ENCODE measurements around the gene LYPLAL1.
A peak's percentile ranks its signal among the peaks of the same experiment; 100 is the strongest.
"Not testable (repeated sequence)": the region's sequence is repeated elsewhere in the genome, so short reads cannot be mapped to it uniquely, and the experiment has no call there.

LYPLAL1 gene

GRCh38 chr1:219184337-219184736 lies 10.7 kb downstream of the LYPLAL1 start:
- DNase-seq (ENCODE audit: low read depth) = no peak
- H3K4me3 ChIP-seq (ENCODE audit: low read depth, low read length) = no peak overlapping the region
- TF ChIP-seq, protein P1, sequence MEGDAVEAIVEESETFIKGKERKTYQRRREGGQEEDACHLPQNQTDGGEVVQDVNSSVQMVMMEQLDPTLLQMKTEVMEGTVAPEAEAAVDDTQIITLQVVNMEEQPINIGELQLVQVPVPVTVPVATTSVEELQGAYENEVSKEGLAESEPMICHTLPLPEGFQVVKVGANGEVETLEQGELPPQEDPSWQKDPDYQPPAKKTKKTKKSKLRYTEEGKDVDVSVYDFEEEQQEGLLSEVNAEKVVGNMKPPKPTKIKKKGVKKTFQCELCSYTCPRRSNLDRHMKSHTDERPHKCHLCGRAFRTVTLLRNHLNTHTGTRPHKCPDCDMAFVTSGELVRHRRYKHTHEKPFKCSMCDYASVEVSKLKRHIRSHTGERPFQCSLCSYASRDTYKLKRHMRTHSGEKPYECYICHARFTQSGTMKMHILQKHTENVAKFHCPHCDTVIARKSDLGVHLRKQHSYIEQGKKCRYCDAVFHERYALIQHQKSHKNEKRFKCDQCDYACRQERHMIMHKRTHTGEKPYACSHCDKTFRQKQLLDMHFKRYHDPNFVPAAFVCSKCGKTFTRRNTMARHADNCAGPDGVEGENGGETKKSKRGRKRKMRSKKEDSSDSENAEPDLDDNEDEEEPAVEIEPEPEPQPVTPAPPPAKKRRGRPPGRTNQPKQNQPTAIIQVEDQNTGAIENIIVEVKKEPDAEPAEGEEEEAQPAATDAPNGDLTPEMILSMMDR (IDR thresholded peaks at IDR 0.05; ENCODE audit: insufficient read depth, low read depth, low read length, missing control alignments) = no peak

GRCh38 chr1:219185486-219186117 lies 11.9 kb downstream of the LYPLAL1 start:
- TF ChIP-seq, protein P1 (IDR thresholded peaks at IDR 0.05; ENCODE audit: insufficient read depth, low read depth, low read length, missing control alignments) = no peak
- DNase-seq (ENCODE audit: low read depth) = peak; percentile 18
- peak overlapping the region; percentile 21 for H3K4me3 ChIP-seq (ENCODE audit: low read depth, low read length)

GRCh38 chr1:219188331-219188803 lies 14.7 kb downstream of the LYPLAL1 start:
- TF ChIP-seq, protein P1 (IDR thresholded peaks at IDR 0.05; ENCODE audit: insufficient read depth, low read depth, low read length, missing control alignments) = no peak
- peak overlapping the region; percentile 24 for H3K4me3 ChIP-seq (ENCODE audit: low read depth, low read length)
- peak; percentile 41 for DNase-seq (ENCODE audit: low read depth)

DNA sequence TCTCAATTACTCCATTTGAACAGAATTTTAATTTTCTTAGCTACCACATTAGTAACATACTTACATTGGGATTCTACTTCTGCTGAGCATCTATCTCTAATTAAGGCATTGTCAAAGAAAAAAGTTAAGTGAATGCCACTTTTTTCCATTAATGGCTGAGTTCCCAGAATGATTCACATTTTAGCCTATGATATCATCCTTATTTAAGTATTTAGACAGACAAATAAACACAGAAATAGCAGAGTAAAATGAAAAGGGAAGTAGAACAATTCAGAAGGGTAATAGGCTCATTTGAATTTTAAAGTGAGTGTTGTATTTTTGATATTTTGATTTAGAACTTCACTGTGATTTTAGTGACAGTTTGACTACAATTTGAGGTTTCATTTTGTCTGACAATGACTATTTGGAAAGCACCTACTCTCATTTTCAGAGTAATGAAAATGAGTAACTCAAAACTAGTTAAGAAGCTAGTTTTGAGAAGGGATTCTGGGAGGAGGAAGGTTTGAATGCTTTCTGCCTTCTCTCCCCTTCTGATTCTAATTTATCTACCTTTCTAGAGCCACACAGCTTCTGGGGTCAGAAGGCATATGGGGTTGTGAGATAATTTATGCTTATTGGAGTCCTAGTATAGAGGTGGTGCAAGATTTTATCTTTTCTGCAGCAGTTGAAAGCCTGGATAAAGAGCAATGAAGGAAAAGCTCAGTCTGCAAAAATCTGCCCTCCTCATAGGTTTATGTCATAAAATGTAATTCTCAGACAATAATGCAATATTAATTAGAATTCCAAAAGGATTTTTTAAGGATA lies 15.5 kb downstream of the LYPLAL1 start:
- TF ChIP-seq, protein P1 (IDR thresholded peaks at IDR 0.05; ENCODE audit: insufficient read depth, low read depth, low read length, missing control alignments) = no peak
- DNase-seq (ENCODE audit: low read depth) = peak; percentile 76
- peak overlapping the region; percentile 29 for H3K4me3 ChIP-seq (ENCODE audit: low read depth, low read length)

DNA sequence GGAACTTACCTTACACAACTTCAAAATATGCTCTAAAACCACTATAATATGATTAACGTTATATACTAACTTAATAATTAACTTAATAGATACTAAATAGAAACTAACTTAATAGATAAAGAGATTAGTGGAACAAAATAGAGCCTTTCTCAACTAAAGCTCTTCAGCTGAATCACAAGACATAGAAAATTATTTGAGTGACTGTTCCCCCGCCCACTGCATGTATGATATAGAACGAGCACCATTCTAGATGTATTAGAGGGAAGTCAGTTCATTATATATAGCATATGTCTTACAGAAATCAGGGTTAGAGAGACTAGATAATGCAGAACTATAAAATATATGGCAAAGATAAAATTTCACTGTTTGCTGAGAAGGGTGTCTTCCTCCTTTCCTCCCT lies 16.3 kb downstream of the LYPLAL1 start:
- no peak for DNase-seq (ENCODE audit: low read depth)
- TF ChIP-seq, protein P1 (IDR thresholded peaks at IDR 0.05; ENCODE audit: insufficient read depth, low read depth, low read length, missing control alignments) = no peak
- no peak overlapping the region for H3K4me3 ChIP-seq (ENCODE audit: low read depth, low read length)

DNA sequence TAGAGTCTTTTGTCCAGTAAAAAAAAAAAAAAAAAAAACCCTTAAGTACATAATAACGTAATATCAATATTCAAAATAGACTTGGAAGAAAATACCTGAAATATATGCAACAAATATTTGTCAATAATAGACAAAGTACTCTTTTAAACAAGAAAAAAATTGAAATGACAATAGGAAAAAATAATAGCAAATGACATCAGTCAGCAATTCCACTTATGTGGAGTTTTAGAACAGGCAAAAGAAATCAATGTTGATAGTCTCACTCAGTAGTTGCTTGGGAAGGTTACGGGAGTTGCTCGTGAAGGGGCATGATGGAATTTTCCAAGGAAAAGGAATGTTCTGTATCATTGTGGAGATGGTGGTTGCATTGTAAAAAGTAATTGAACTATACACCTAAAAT lies 16.9 kb downstream of the LYPLAL1 start:
- no peak overlapping the region for H3K4me3 ChIP-seq (ENCODE audit: low read depth, low read length)
- TF ChIP-seq, protein P1 (IDR thresholded peaks at IDR 0.05; ENCODE audit: insufficient read depth, low read depth, low read length, missing control alignments) = no peak
- DNase-seq (ENCODE audit: low read depth) = no peak

- DNase-seq (ENCODE audit: low read depth); H3K4me3 ChIP-seq (ENCODE audit: low read depth, low read length): not testable (repeated sequence)
Measured at GRCh38 chr1:219195833-219196232, 22.2 kb downstream of the LYPLAL1 start.

Data from GM12865 (cell line).